DND-41 (cell line): ENCODE results near the gene GCDH.

Experiments
- EZH2 ChIP-seq: IDR thresholded peaks from 3 replicates; pipeline ENCODE4 v1.6.1; 2012; ENCODE audit warnings: borderline replicate concordance, low read depth, mild to moderate bottlenecking, moderate library complexity, low read length, inconsistent platforms; ENCODE audit not compliant: severe bottlenecking
- TF ChIP-seq, protein P1 (sequence below): IDR thresholded peaks from 2 replicates; pipeline ENCODE4 v1.5.1; 2012; ENCODE audit warnings: borderline replicate concordance, low read length, moderate library complexity, mild to moderate bottlenecking; ENCODE audit not compliant: poor library complexity, severe bottlenecking; ENCODE audit errors: extremely low read depth

DNA sequence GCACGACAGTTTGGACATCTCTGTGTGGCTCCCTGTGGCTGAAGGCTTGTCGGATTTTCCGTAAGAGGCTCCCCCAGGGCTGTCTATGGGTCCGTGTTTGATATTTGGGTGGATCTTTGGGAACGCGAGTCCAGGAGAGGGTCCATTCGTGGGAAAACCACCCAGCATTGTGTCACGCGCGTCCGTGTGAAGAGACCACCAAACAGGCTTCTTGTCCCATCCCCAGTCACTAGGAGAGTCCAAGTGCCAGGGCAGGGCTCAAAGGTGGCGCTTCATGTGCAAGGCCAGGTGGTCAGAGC, 6.4 kb upstream of the GCDH start:
- no peak for TF ChIP-seq EZH2
- TF ChIP-seq, protein P1, sequence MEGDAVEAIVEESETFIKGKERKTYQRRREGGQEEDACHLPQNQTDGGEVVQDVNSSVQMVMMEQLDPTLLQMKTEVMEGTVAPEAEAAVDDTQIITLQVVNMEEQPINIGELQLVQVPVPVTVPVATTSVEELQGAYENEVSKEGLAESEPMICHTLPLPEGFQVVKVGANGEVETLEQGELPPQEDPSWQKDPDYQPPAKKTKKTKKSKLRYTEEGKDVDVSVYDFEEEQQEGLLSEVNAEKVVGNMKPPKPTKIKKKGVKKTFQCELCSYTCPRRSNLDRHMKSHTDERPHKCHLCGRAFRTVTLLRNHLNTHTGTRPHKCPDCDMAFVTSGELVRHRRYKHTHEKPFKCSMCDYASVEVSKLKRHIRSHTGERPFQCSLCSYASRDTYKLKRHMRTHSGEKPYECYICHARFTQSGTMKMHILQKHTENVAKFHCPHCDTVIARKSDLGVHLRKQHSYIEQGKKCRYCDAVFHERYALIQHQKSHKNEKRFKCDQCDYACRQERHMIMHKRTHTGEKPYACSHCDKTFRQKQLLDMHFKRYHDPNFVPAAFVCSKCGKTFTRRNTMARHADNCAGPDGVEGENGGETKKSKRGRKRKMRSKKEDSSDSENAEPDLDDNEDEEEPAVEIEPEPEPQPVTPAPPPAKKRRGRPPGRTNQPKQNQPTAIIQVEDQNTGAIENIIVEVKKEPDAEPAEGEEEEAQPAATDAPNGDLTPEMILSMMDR: no peak
